ENCODE measurements around the gene RNF213.

DNA sequence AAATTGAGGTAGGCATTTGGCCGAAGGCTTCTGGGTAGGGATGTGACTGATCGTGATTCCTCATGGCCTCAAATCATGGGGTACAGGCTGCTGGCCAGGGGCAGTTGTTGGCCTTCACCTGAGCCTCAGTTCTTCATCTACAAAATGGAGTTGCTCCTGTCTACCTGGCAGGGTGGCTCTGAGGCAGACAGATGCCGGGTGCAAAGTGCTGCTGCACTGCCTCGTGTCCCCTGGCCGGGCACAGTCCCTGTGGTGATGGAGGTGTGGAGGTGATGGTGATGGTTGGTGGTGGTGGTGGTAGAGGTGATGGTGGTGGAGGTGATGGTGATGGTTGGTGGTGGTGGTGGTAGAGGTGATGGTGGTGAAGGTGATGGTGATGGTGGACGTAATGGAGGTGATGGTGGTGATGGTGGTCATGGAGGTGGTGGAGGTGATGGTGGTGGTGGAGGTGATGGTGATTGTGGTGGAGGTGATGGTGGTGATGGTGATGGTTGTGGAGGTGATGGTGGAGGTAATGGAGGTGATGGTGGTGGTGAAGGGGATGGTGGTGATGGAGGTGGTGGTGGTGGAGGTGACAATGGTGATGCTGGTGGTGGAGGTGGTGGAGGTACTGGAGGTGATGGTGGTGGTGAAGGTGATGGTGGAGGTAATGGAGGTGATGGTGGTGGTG is 52.6 kb downstream of the RNF213 start:
- TF ChIP-seq, protein P1, sequence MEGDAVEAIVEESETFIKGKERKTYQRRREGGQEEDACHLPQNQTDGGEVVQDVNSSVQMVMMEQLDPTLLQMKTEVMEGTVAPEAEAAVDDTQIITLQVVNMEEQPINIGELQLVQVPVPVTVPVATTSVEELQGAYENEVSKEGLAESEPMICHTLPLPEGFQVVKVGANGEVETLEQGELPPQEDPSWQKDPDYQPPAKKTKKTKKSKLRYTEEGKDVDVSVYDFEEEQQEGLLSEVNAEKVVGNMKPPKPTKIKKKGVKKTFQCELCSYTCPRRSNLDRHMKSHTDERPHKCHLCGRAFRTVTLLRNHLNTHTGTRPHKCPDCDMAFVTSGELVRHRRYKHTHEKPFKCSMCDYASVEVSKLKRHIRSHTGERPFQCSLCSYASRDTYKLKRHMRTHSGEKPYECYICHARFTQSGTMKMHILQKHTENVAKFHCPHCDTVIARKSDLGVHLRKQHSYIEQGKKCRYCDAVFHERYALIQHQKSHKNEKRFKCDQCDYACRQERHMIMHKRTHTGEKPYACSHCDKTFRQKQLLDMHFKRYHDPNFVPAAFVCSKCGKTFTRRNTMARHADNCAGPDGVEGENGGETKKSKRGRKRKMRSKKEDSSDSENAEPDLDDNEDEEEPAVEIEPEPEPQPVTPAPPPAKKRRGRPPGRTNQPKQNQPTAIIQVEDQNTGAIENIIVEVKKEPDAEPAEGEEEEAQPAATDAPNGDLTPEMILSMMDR (IDR thresholded peaks at IDR 0.05) = no peak
- TF ChIP-seq POLR2A (IDR thresholded peaks at IDR 0.05) = no peak
